ENCODE results near the gene TRPM7. TPM values are rescaled to one million over a fixed set of nuclear protein-coding genes. Genes with fewer than 3 reads are reported as not detected.

The TRPM7 gene
- total RNA-seq, 1 experiment from 2014 or later, result 35.5 TPM

GRCh38 chr15:50652671-50653070, 33.9 kb downstream of the TRPM7 start:
- Mint-ChIP-seq H3K36me3 (ENCODE audit: insufficient read depth, unreplicated experiment) (peaks cover 95% of the 10 kb centered on the region), H3K9me3 (ENCODE audit: unreplicated experiment) (no peaks in the 10 kb centered on the region), H3K27ac (ENCODE audit: low read depth, unreplicated experiment) (no peak overlapping the region), H3K27me3 (ENCODE audit: insufficient read depth, unreplicated experiment) (no peaks in the 10 kb centered on the region), H3K4me3 (ENCODE audit: unreplicated experiment) (no peak overlapping the region), H3K4me1 (ENCODE audit: insufficient read depth, unreplicated experiment) (peaks cover 7% of the 10 kb centered on the region)
- intact Hi-C loops (cut with micrococcal nuclease), result no loop called here
- CTCF ChIA-PET, result interaction anchor here (0.6 kb wide), 2 partner anchors 9 to 143 kb away, joined by 3 to 5 read pairs; no protein-coding TSS in a partner anchor
- POLR2A ChIA-PET, result interaction anchor here (0.7 to 1.1 kb wide), 4 partner anchors 18 to 261 kb away, joined by 3 to 4 read pairs (median 3); no protein-coding TSS in a partner anchor
- TF ChIP-seq CTCF (IDR thresholded peaks at IDR 0.05; ENCODE audit: unreplicated experiment), result no peak
- BruUV-seq (replicated peaks), result no TSS peak
- DNase-seq (ENCODE audit: unreplicated experiment), result no peak

- intact Hi-C loops (cut with micrococcal nuclease), result no loop called here
- ChIA-PET CTCF (interaction anchor here (0.6 to 1.6 kb wide), 3 partner anchors 19 to 101 kb away, joined by 3 to 5 read pairs (median 3); no protein-coding TSS in a partner anchor), POLR2A (interaction anchor here (0.6 to 1.5 kb wide), 3 partner anchors 10 to 267 kb away, joined by 3 read pairs; no protein-coding TSS in a partner anchor)
- H3K4me3 Mint-ChIP-seq (ENCODE audit: unreplicated experiment), result no peak overlapping the region
- no peak for TF ChIP-seq CTCF (IDR thresholded peaks at IDR 0.05; ENCODE audit: unreplicated experiment)
- no TSS peak for BruUV-seq (replicated peaks)
- no peaks in the 10 kb centered on the region for H3K27me3 Mint-ChIP-seq (ENCODE audit: insufficient read depth, unreplicated experiment)
- H3K27ac Mint-ChIP-seq (ENCODE audit: low read depth, unreplicated experiment), result no peak overlapping the region
- no peaks in the 10 kb centered on the region for H3K4me1 Mint-ChIP-seq (ENCODE audit: insufficient read depth, unreplicated experiment)
- H3K9me3 Mint-ChIP-seq (ENCODE audit: unreplicated experiment), result no peaks in the 10 kb centered on the region
- H3K36me3 Mint-ChIP-seq (ENCODE audit: insufficient read depth, unreplicated experiment), result peaks cover 91% of the 10 kb centered on the region
- no peak for DNase-seq (ENCODE audit: unreplicated experiment)
Measured at GRCh38 chr15:50641318-50641717, 45.3 kb downstream of the TRPM7 start.

GRCh38 chr15:50636146-50636545, 50.5 kb downstream of the TRPM7 start:
- POLR2A ChIA-PET, result no interaction called here
- no peak for DNase-seq (ENCODE audit: unreplicated experiment)
- TF ChIP-seq CTCF (IDR thresholded peaks at IDR 0.05; ENCODE audit: unreplicated experiment), result no peak
- Mint-ChIP-seq H3K9me3 (ENCODE audit: unreplicated experiment) (no peaks in the 10 kb centered on the region), H3K27me3 (ENCODE audit: insufficient read depth, unreplicated experiment) (no peaks in the 10 kb centered on the region), H3K4me1 (ENCODE audit: insufficient read depth, unreplicated experiment) (no peaks in the 10 kb centered on the region), H3K27ac (ENCODE audit: low read depth, unreplicated experiment) (no peak overlapping the region), H3K4me3 (ENCODE audit: unreplicated experiment) (no peak overlapping the region), H3K36me3 (ENCODE audit: insufficient read depth, unreplicated experiment) (peaks cover 89% of the 10 kb centered on the region)
- BruUV-seq (replicated peaks), result no TSS peak
- intact Hi-C loops (cut with micrococcal nuclease), result no loop called here
- CTCF ChIA-PET, result interaction anchor here (0.7 to 2.0 kb wide), 4 partner anchors 14 to 1175 kb away, joined by 3 to 4 read pairs (median 4); no protein-coding TSS in a partner anchor

GRCh38 chr15:50633653-50634052, 52.9 kb downstream of the TRPM7 start:
- no peaks in the 10 kb centered on the region for H3K27me3 Mint-ChIP-seq (ENCODE audit: insufficient read depth, unreplicated experiment)
- no peak overlapping the region for H3K4me3 Mint-ChIP-seq (ENCODE audit: unreplicated experiment)
- DNase-seq (ENCODE audit: unreplicated experiment), result no peak
- no peak overlapping the region for H3K27ac Mint-ChIP-seq (ENCODE audit: low read depth, unreplicated experiment)
- TF ChIP-seq CTCF (IDR thresholded peaks at IDR 0.05; ENCODE audit: unreplicated experiment), result no peak
- CTCF ChIA-PET, result no interaction called here
- no peaks in the 10 kb centered on the region for H3K9me3 Mint-ChIP-seq (ENCODE audit: unreplicated experiment)
- H3K36me3 Mint-ChIP-seq (ENCODE audit: insufficient read depth, unreplicated experiment), result peaks cover 86% of the 10 kb centered on the region
- POLR2A ChIA-PET, result no interaction called here
- BruUV-seq (replicated peaks), result no TSS peak
- H3K4me1 Mint-ChIP-seq (ENCODE audit: insufficient read depth, unreplicated experiment), result no peaks in the 10 kb centered on the region
- intact Hi-C loops (cut with micrococcal nuclease), result no loop called here

Data from MCF 10A (cell line).